ENCODE data around the gene SLC7A5.
"Not testable (repeated sequence)": the region's sequence is repeated elsewhere in the genome, so short reads cannot be mapped to it uniquely, and the experiment has no call there.

- TF ChIP-seq CTCF (IDR thresholded peaks at IDR 0.05); POLR2A (IDR thresholded peaks at IDR 0.05); POLR2AphosphoS5 (IDR thresholded peaks at IDR 0.05; ENCODE audit: insufficient read depth in 1 of 2, low read depth in 1 of 2): not testable (repeated sequence)
These were observed 27.7 kb upstream of the SLC7A5 start for GRCh38 chr16:87896924-87897520.
